ENCODE data around the gene CAPN5.

Gene CAPN5

GRCh38 chr11:77035039-77035438 is 31.7 kb upstream of the CAPN5 start:
- Histone ChIP-seq H3K9me3 (ENCODE audit: control insufficient read depth, insufficient read depth, low read length) (no peaks in the 10 kb centered on the region), H3F3A (ENCODE audit: control insufficient read depth, insufficient read depth) (no peaks in the 10 kb centered on the region), H3K27me3 (ENCODE audit: control insufficient read depth, low read length) (no peaks in the 10 kb centered on the region), H3K36me3 (ENCODE audit: control insufficient read depth, low read length) (no peaks in the 10 kb centered on the region), H4K20me1 (ENCODE audit: control insufficient read depth, insufficient read depth, low read depth, low read length) (no peaks in the 10 kb centered on the region), H3K9me2 (replicated peaks; ENCODE audit: control insufficient read depth, low read length) (no peaks in the 10 kb centered on the region), H3K4me3 (ENCODE audit: low read length) (no peak overlapping the region), H3K4me2 (ENCODE audit: low read length) (no peak overlapping the region), H3K4me1 (ENCODE audit: control insufficient read depth, low read length) (0 out of 2 replicates have a peak, but pooled peaks cover 4% of the 10 kb centered on the region), H3K79me2 (ENCODE audit: control insufficient read depth, low read length) (no peaks in the 10 kb centered on the region), H3K27ac (ENCODE audit: low read depth, low read length) (no peak overlapping the region)
- TF ChIP-seq, protein P1, sequence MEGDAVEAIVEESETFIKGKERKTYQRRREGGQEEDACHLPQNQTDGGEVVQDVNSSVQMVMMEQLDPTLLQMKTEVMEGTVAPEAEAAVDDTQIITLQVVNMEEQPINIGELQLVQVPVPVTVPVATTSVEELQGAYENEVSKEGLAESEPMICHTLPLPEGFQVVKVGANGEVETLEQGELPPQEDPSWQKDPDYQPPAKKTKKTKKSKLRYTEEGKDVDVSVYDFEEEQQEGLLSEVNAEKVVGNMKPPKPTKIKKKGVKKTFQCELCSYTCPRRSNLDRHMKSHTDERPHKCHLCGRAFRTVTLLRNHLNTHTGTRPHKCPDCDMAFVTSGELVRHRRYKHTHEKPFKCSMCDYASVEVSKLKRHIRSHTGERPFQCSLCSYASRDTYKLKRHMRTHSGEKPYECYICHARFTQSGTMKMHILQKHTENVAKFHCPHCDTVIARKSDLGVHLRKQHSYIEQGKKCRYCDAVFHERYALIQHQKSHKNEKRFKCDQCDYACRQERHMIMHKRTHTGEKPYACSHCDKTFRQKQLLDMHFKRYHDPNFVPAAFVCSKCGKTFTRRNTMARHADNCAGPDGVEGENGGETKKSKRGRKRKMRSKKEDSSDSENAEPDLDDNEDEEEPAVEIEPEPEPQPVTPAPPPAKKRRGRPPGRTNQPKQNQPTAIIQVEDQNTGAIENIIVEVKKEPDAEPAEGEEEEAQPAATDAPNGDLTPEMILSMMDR (IDR thresholded peaks at IDR 0.05; ENCODE audit: low read depth, low read length, poor library complexity, severe bottlenecking): no peak
- TF ChIP-seq EZH2phosphoT487 (IDR thresholded peaks at IDR 0.05; ENCODE audit: borderline replicate concordance, low read length): no peak

GRCh38 chr11:77035580-77035979 is 31.2 kb upstream of the CAPN5 start:
- no peaks in the 10 kb centered on the region for H3K9me3 ChIP-seq (ENCODE audit: control insufficient read depth, insufficient read depth, low read length)
- no peak overlapping the region for H3K27ac ChIP-seq (ENCODE audit: low read depth, low read length)
- H3K4me3 ChIP-seq (ENCODE audit: low read length): no peak overlapping the region
- no peaks in the 10 kb centered on the region for H3F3A ChIP-seq (ENCODE audit: control insufficient read depth, insufficient read depth)
- no peaks in the 10 kb centered on the region for H3K36me3 ChIP-seq (ENCODE audit: control insufficient read depth, low read length)
- H3K4me1 ChIP-seq (ENCODE audit: control insufficient read depth, low read length): 0 out of 2 replicates have a peak, but pooled peaks cover 4% of the 10 kb centered on the region
- no peaks in the 10 kb centered on the region for H3K27me3 ChIP-seq (ENCODE audit: control insufficient read depth, low read length)
- H3K79me2 ChIP-seq (ENCODE audit: control insufficient read depth, low read length): no peaks in the 10 kb centered on the region
- TF ChIP-seq EZH2phosphoT487 (IDR thresholded peaks at IDR 0.05; ENCODE audit: borderline replicate concordance, low read length): no peak
- TF ChIP-seq, protein P1 (IDR thresholded peaks at IDR 0.05; ENCODE audit: low read depth, low read length, poor library complexity, severe bottlenecking): no peak
- no peaks in the 10 kb centered on the region for H4K20me1 ChIP-seq (ENCODE audit: control insufficient read depth, insufficient read depth, low read depth, low read length)
- H3K4me2 ChIP-seq (ENCODE audit: low read length): no peak overlapping the region
- no peaks in the 10 kb centered on the region for H3K9me2 ChIP-seq (replicated peaks; ENCODE audit: control insufficient read depth, low read length)

DNA sequence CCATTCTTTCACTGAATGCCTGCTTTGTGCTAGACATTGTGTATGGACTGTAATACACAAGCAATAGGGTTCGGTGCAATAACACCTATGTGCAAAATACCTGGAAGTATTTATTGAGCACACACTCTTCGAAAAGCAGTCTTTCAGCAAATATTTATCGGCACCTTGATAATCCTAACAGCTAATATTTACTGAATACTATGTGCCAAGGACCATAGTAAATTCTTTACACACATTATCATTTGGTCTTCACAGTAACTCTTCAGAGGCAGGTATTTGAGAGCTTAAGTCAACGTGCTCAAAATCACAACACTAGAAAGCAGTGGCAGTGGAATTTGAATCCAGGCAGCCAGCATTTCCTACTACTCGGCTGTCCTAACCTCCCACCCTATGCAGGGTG is 30.4 kb upstream of the CAPN5 start:
- Histone ChIP-seq H4K20me1 (ENCODE audit: control insufficient read depth, insufficient read depth, low read depth, low read length) (no peaks in the 10 kb centered on the region), H3K4me1 (ENCODE audit: control insufficient read depth, low read length) (0 out of 2 replicates have a peak, but pooled peaks cover 4% of the 10 kb centered on the region), H3K9me2 (replicated peaks; ENCODE audit: control insufficient read depth, low read length) (no peaks in the 10 kb centered on the region), H3K4me3 (ENCODE audit: low read length) (no peak overlapping the region), H3K9me3 (ENCODE audit: control insufficient read depth, insufficient read depth, low read length) (no peaks in the 10 kb centered on the region), H3K36me3 (ENCODE audit: control insufficient read depth, low read length) (no peaks in the 10 kb centered on the region), H3K27ac (ENCODE audit: low read depth, low read length) (no peak overlapping the region), H3K79me2 (ENCODE audit: control insufficient read depth, low read length) (no peaks in the 10 kb centered on the region), H3F3A (ENCODE audit: control insufficient read depth, insufficient read depth) (no peaks in the 10 kb centered on the region), H3K27me3 (ENCODE audit: control insufficient read depth, low read length) (no peaks in the 10 kb centered on the region), H3K4me2 (ENCODE audit: low read length) (no peak overlapping the region)
- TF ChIP-seq EZH2phosphoT487 (IDR thresholded peaks at IDR 0.05; ENCODE audit: borderline replicate concordance, low read length): no peak
- TF ChIP-seq, protein P1 (IDR thresholded peaks at IDR 0.05; ENCODE audit: low read depth, low read length, poor library complexity, severe bottlenecking): no peak
